Measurements from ENCODE around the gene PWWP2A.

Gene PWWP2A

GRCh38 chr5:160044967-160045366 is 74.3 kb downstream of the PWWP2A start:
- Mint-ChIP-seq H3K9me3 (no peaks in the 10 kb centered on the region), H3K27me3 (no peaks in the 10 kb centered on the region), H3K4me3 (no peak overlapping the region), H3K4me1 (no peaks in the 10 kb centered on the region), H3K27ac (no peak overlapping the region), H3K36me3 (peaks cover 29% of the 10 kb centered on the region)
- ATAC-seq (ENCODE audit: low read depth) (no peak), DNase-seq (ENCODE audit: low spot score in 2 of 2) (no peak)

- no peaks in the 10 kb centered on the region for H3K27me3 Mint-ChIP-seq
- ATAC-seq (ENCODE audit: low read depth) (no peak), DNase-seq (ENCODE audit: low spot score in 2 of 2) (no peak)
- H3K4me3 Mint-ChIP-seq, result no peak overlapping the region
- H3K27ac Mint-ChIP-seq, result no peak overlapping the region
- H3K36me3 Mint-ChIP-seq, result peaks cover 25% of the 10 kb centered on the region
- H3K4me1 Mint-ChIP-seq, result no peaks in the 10 kb centered on the region
- H3K9me3 Mint-ChIP-seq, result no peaks in the 10 kb centered on the region
Measured at GRCh38 chr5:160044391-160044804, 74.9 kb downstream of the PWWP2A start.

DNA sequence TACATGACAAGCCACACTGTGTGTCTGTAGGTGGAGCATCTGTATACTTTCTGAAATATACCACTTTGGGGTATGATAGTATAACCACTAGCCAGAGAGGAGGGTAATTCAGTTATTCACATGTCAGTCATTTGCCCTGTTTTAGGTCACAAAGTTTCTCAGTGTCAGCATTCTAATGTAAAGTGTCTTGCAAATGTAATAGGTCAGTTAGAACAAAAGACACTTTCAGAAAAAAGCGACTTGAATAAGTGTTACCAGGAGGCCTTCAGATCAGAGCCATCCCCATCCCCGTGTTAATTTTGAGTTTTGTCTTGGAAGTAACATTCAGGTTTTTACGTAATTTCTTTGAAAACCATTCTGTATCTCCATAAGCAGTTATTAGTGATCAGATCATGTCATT is 76.6 kb downstream of the PWWP2A start:
- Mint-ChIP-seq H3K4me1 (no peaks in the 10 kb centered on the region), H3K27ac (no peak overlapping the region), H3K9me3 (no peaks in the 10 kb centered on the region), H3K27me3 (no peaks in the 10 kb centered on the region), H3K36me3 (peaks cover 28% of the 10 kb centered on the region), H3K4me3 (no peak overlapping the region)
- DNase-seq (ENCODE audit: low spot score in 2 of 2) (no peak), ATAC-seq (ENCODE audit: low read depth) (no peak)

All from memory B cell (primary cell).